Astrocyte of the spinal cord (primary cell): ENCODE results near the gene PITPNC1.

Source experiments
- DNase-seq: peaks from one replicate; pipeline ENCODE4 v3.0.0; 2011; ENCODE audit warnings: low read depth, low spot score
- H3K4me3 ChIP-seq: 2 replicates; pipeline ENCODE4 v1.5.1; 2011; ENCODE audit warnings: low read depth, mild to moderate bottlenecking, low read length, moderate library complexity
- CTCF ChIP-seq: IDR thresholded peaks from 2 replicates; pipeline ENCODE4 v1.5.1; 2012; ENCODE audit warnings: low read depth, mild to moderate bottlenecking, low read length, inconsistent platforms
- in situ Hi-C: cut with HindIII; loops from 2 replicates; pipeline ENCODE4 v1.10.0; 2017; ENCODE audit warnings: low sequenced_read_pairs

Gene PITPNC1

GRCh38 chr17:67412032-67412431 lies 35.0 kb downstream of the PITPNC1 start:
- TF ChIP-seq CTCF, result no peak
- no peak for DNase-seq
- in situ Hi-C loops, result no loop called here
- H3K4me3 ChIP-seq, result no peak overlapping the region

GRCh38 chr17:67412941-67413340 lies 35.9 kb downstream of the PITPNC1 start:
- no peak for TF ChIP-seq CTCF
- no peak overlapping the region for H3K4me3 ChIP-seq
- in situ Hi-C loops, result no loop called here
- no peak for DNase-seq

GRCh38 chr17:67413388-67413787 lies 36.3 kb downstream of the PITPNC1 start:
- TF ChIP-seq CTCF, result no peak
- in situ Hi-C loops, result no loop called here
- no peak overlapping the region for H3K4me3 ChIP-seq
- no peak for DNase-seq

GRCh38 chr17:67414130-67414529 lies 37.0 kb downstream of the PITPNC1 start:
- no peak overlapping the region for H3K4me3 ChIP-seq
- DNase-seq, result no peak
- in situ Hi-C loops, result no loop called here
- TF ChIP-seq CTCF, result no peak

- DNase-seq, result no peak
- no peak overlapping the region for H3K4me3 ChIP-seq
- no peak for TF ChIP-seq CTCF
- in situ Hi-C loops, result no loop called here
Measured at GRCh38 chr17:67414559-67414958, 37.5 kb downstream of the PITPNC1 start.

GRCh38 chr17:67415291-67415690 lies 38.2 kb downstream of the PITPNC1 start:
- in situ Hi-C loops, result no loop called here
- TF ChIP-seq CTCF, result no peak

GRCh38 chr17:67417507-67417906 lies 40.4 kb downstream of the PITPNC1 start:
- in situ Hi-C loops, result no loop called here
- H3K4me3 ChIP-seq, result no peak overlapping the region
- TF ChIP-seq CTCF, result no peak
- DNase-seq, result no peak

More at GRCh38 chr17:67415291-67415690, 38.2 kb downstream of the PITPNC1 start:
- H3K4me3 ChIP-seq, result no peak overlapping the region
- no peak for DNase-seq
